Neuronal stem cell (in vitro differentiated cells): ENCODE measurements around the gene CKAP5.

ENCODE experiments used
- DNase-seq: peaks from one replicate; pipeline ENCODE4 v3.0.0-alpha.2; 2013; ENCODE audit warnings: low spot score
- H2AFZ ChIP-seq: one replicate; pipeline ENCODE4 v1.6.1; 2013; ENCODE audit warnings: mild to moderate bottlenecking, low read length, inconsistent platforms
- H2AK5ac ChIP-seq: 2 replicates; pipeline ENCODE4 v1.6.1; 2013; ENCODE audit warnings: low read depth, mild to moderate bottlenecking, inconsistent platforms, low read length, moderate library complexity, mixed read lengths
- H2BK120ac ChIP-seq: 2 replicates; pipeline ENCODE4 v1.6.1; 2013; ENCODE audit warnings: low read depth, mild to moderate bottlenecking, inconsistent platforms, low read length, moderate library complexity, mixed read lengths
- H2BK12ac ChIP-seq: one replicate; pipeline ENCODE4 v1.6.1; 2013; ENCODE audit warnings: low read length, inconsistent platforms
- H2BK15ac ChIP-seq: 2 replicates; pipeline ENCODE4 v1.6.1; 2013; ENCODE audit warnings: mild to moderate bottlenecking, low read length, inconsistent platforms, mixed read lengths
- H2BK5ac ChIP-seq: one replicate; pipeline ENCODE4 v1.6.1; 2013; ENCODE audit warnings: inconsistent platforms, mild to moderate bottlenecking, low read length, moderate library complexity
- H3K14ac ChIP-seq: one replicate; pipeline ENCODE4 v1.6.1; 2013; ENCODE audit warnings: low read length, inconsistent platforms
- H3K18ac ChIP-seq: 2 replicates; pipeline ENCODE4 v1.6.1; 2013; ENCODE audit warnings: low read length, inconsistent platforms
- H3K23ac ChIP-seq: 2 replicates; pipeline ENCODE4 v1.6.1; 2013; ENCODE audit warnings: low read depth, mild to moderate bottlenecking, mixed read lengths, low read length, inconsistent platforms; ENCODE audit not compliant: poor library complexity
- H3K27ac ChIP-seq: replicated peaks from 3 replicates; pipeline ENCODE4 v1.5.1; 2013; ENCODE audit warnings: low read length, inconsistent platforms
- H3K27me3 ChIP-seq, 3 experiments: 2 replicates each; pipeline ENCODE4 v1.6.1; 2013; ENCODE audit warnings: low read length in 3 of 3, mild to moderate bottlenecking in 2 of 3, inconsistent platforms in 1 of 3, low read depth in 1 of 3, mixed read lengths in 1 of 3, moderate library complexity in 1 of 3; ENCODE audit not compliant: control insufficient read depth in 3 of 3, insufficient read depth in 3 of 3
- H3K36me3 ChIP-seq, 2 donors: replicated peaks in 1 of 2; 2 replicates each; pipeline ENCODE4 v1.6.1; 2013; ENCODE audit warnings: low read length in 2 of 2; ENCODE audit not compliant: control insufficient read depth in 2 of 2, insufficient read depth in 2 of 2
- H3K4ac ChIP-seq: 2 replicates; pipeline ENCODE4 v1.6.1; 2013; ENCODE audit warnings: inconsistent platforms, mild to moderate bottlenecking, low read length, moderate library complexity
- H3K4me1 ChIP-seq, 2 donors: 1 replicate in 1 of 2; 2 replicates in 1 of 2; pipeline ENCODE4 v1.6.1; 2013; ENCODE audit warnings: low read length in 2 of 2, low read depth in 1 of 2; ENCODE audit not compliant: control insufficient read depth in 2 of 2, insufficient read depth in 1 of 2
- H3K4me2 ChIP-seq: one replicate; pipeline ENCODE4 v1.6.1; 2013; ENCODE audit warnings: mild to moderate bottlenecking, low read length, inconsistent platforms; ENCODE audit not compliant: insufficient read depth, poor library complexity, severe bottlenecking
- H3K4me3 ChIP-seq, 2 donors: 2 replicates each; pipeline ENCODE4 v1.5.1; 2013; ENCODE audit warnings: low read length in 2 of 2, mild to moderate bottlenecking in 2 of 2, inconsistent platforms in 1 of 2, moderate library complexity in 1 of 2
- H3K79me1 ChIP-seq: one replicate; pipeline ENCODE4 v1.6.1; 2013; ENCODE audit warnings: low read depth, mild to moderate bottlenecking, inconsistent platforms, low read length, moderate library complexity
- H3K9ac ChIP-seq: one replicate; pipeline ENCODE4 v1.6.1; 2013; ENCODE audit warnings: mild to moderate bottlenecking, low read depth, low read length, inconsistent platforms; ENCODE audit not compliant: poor library complexity
- H3K9me3 ChIP-seq, 2 donors: replicated peaks in 1 of 2; 2 replicates each; pipeline versions ENCODE3 to v1.6.1; 2013; ENCODE audit warnings: low read length in 2 of 2, mild to moderate bottlenecking in 2 of 2, inconsistent platforms in 1 of 2, low read depth in 1 of 2, mixed read lengths in 1 of 2, moderate library complexity in 1 of 2; ENCODE audit not compliant: control insufficient read depth in 2 of 2, insufficient read depth in 1 of 2
- H4K8ac ChIP-seq: one replicate; pipeline ENCODE4 v1.6.1; 2013; ENCODE audit warnings: low read depth, mild to moderate bottlenecking, inconsistent platforms, low read length, moderate library complexity
- H4K91ac ChIP-seq: one replicate; pipeline ENCODE4 v1.6.1; 2013; ENCODE audit warnings: low read length, low read depth, mild to moderate bottlenecking, inconsistent platforms; ENCODE audit not compliant: poor library complexity
- WGBS, 2 donors: extraction: QIAGEN DNeasy Blood & Tissue Kit; methylation state at CpG; one replicate each; pipeline ENCODE4 v1.1.7; 2013; ENCODE audit warnings: missing lambda C conversion rate in 2 of 2, mixed read lengths in 1 of 2; ENCODE audit not compliant: insufficient read length in 2 of 2, insufficient replicate concordance in 1 of 2; ENCODE audit errors: extremely low coverage in 2 of 2; 5-methylcytosine and 5-hydroxymethylcytosine counted together

CKAP5 gene

DNA sequence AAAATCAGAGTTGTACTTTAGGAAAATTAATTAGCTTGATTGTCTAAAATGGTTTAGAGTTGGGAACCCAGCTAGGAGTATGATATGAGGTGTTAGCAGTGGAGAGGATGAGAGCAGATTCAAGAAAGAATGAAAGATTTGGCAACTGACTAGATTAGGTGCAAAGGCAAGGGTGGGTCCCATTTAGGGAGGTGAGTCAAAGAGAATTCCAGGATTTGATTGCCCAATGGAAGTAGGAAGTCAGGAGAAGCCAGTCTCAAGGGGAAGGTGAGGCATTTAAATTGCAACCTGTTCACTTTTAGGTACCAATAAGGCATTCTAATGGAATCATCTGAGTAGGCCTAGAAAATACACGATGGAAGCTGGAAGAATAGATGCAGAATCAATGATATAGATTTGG is 3.6 kb upstream of the CKAP5 start:
- Histone ChIP-seq H3K27me3 (no peaks in the 10 kb centered on the region), H3K23ac (no peak overlapping the region), H3K9me3 (peaks cover 3% of the 10 kb centered on the region in 2 donors), H3K9ac (no peak overlapping the region), H2BK5ac (no peak overlapping the region), H3K4ac (no peak overlapping the region), H3K27ac (no peak overlapping the region), H3K4me3 (no peak overlapping the region), H4K91ac (no peak overlapping the region), H2AFZ (no peak overlapping the region), H3K18ac (no peak overlapping the region), H2AK5ac (no peak overlapping the region), H3K4me2 (no peak overlapping the region), H3K14ac (no peak overlapping the region), H4K8ac (no peak overlapping the region), H3K36me3 (no peaks in the 10 kb centered on the region), H2BK15ac (no peak overlapping the region), H3K4me1 (no peaks in the 10 kb centered on the region), H2BK12ac (no peak overlapping the region), H2BK120ac (no peak overlapping the region), H3K79me1 (peaks cover 5% of the 10 kb centered on the region)
- no CpG with 5 or more reads among the region's 1 CpG for WGBS, 2 donors
- DNase-seq = no peak

DNA sequence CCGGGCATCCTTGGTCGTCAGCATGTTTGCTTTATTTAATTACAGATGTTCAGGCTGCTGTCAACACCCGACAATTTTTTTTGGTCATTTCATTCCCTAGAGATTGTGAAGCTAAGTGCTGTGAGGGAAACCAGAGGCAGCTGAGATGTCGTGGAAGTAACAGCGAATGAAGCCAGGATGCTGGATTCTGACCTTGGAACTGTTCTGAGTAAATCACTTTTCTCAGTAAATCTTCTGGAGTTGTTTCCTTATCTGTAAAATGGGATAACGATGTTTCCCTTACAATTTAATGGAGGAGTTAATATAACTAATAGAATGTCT is 390 bp upstream of the CKAP5 start:
- no peak overlapping the region for H2BK5ac ChIP-seq
- WGBS, 2 donors = no CpG with 5 or more reads among the region's 6 CpGs

DNA sequence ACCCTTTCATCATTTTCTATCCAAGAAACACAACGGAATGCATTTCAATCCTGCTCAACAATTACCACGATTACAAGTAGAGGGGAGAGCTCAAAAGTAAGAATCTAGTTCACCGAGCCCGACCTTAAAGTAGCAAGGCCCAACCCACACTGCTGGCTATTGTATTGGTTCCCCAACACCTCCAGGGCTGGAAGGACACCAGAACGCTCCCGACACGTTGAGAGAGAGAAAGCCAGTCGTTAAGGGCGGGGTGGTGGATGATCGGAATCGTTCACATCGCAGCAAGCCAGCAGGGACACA is 690 bp downstream of the CKAP5 start:
- no peak overlapping the region for H4K8ac ChIP-seq
- no peak overlapping the region for H3K4ac ChIP-seq
- peak overlapping the region; percentile 42 for H3K4me2 ChIP-seq
- peak overlapping the region; percentile 98 for H2AFZ ChIP-seq
- H3K4me1 ChIP-seq = no peaks in the 10 kb centered on the region
- H2BK120ac ChIP-seq = no peak overlapping the region
- peak; percentile 2 for DNase-seq
- H3K27ac ChIP-seq = peak overlapping the region; percentile 69
- no peak overlapping the region for H2AK5ac ChIP-seq
- no peak overlapping the region for H4K91ac ChIP-seq
- WGBS, 2 donors = no CpG with 5 or more reads among the region's 12 CpGs
- H2BK12ac ChIP-seq = no peak overlapping the region
- H3K23ac ChIP-seq = peak overlapping the region; percentile 12
- H3K27me3 ChIP-seq = no peaks in the 10 kb centered on the region
- H2BK5ac ChIP-seq = no peak overlapping the region
- peak overlapping the region; percentile 76 to 98 for H3K4me3 ChIP-seq
- peaks cover 0 to 2% of the 10 kb centered on the region in 2 donors for H3K9me3 ChIP-seq
- peaks cover 5% of the 10 kb centered on the region for H3K79me1 ChIP-seq
- peaks cover 0 to 28% of the 10 kb centered on the region in 2 donors for H3K36me3 ChIP-seq
- peak overlapping the region; percentile 95 for H3K9ac ChIP-seq
- H3K14ac ChIP-seq = no peak overlapping the region
- no peak overlapping the region for H2BK15ac ChIP-seq
- peak overlapping the region; percentile 100 for H3K18ac ChIP-seq

More for the DNA sequence above, 390 bp upstream of the CKAP5 start:
- H3K23ac ChIP-seq = peak overlapping the region; percentile 12
- no peak for DNase-seq
- H2AK5ac ChIP-seq = no peak overlapping the region
- peaks cover 0 to 19% of the 10 kb centered on the region in 2 donors for H3K36me3 ChIP-seq
- H3K4me2 ChIP-seq = peak overlapping the region; percentile 72
- H3K4ac ChIP-seq = no peak overlapping the region
- H2BK12ac ChIP-seq = no peak overlapping the region
- no peak overlapping the region for H2BK120ac ChIP-seq
- no peak overlapping the region for H3K14ac ChIP-seq
- H2AFZ ChIP-seq = peak overlapping the region; percentile 98
- H2BK15ac ChIP-seq = no peak overlapping the region
- no peak overlapping the region for H4K91ac ChIP-seq
- peaks cover 3 to 6% of the 10 kb centered on the region in 2 donors for H3K9me3 ChIP-seq
- no peaks in the 10 kb centered on the region for H3K4me1 ChIP-seq
- H4K8ac ChIP-seq = no peak overlapping the region
- H3K27ac ChIP-seq = no peak overlapping the region
- no peaks in the 10 kb centered on the region for H3K27me3 ChIP-seq
- peaks cover 5% of the 10 kb centered on the region for H3K79me1 ChIP-seq
- H3K18ac ChIP-seq = peak overlapping the region; percentile 41
- H3K4me3 ChIP-seq = peak overlapping the region; percentile 76 to 98
- H3K9ac ChIP-seq = no peak overlapping the region

DNA sequence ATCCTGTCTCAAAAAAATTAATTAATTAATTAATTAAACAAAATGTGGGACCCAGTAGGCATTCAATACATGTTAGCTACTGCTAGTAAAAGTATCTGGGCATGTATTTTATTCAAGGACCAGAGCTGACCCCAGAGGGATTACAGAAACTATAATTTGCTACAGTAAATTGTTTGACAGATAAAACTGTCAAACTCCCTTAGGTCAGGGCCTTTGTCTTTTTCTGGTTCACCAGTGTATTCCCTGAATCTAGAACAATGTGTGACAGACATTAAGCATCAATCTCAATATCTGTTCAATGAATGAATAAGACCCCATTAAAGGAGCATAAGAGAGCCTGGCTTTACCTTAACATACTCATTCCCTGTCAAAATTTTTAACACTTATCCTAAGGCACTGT is 6.0 kb downstream of the CKAP5 start:
- Histone ChIP-seq H3K9ac (no peak overlapping the region), H3K4me1 (no peaks in the 10 kb centered on the region), H2AFZ (no peak overlapping the region), H3K4ac (no peak overlapping the region), H2BK12ac (no peak overlapping the region), H3K4me2 (no peak overlapping the region), H3K23ac (no peak overlapping the region), H3K9me3 (peaks cover 0 to 2% of the 10 kb centered on the region in 2 donors), H4K8ac (no peak overlapping the region), H3K79me1 (no peaks in the 10 kb centered on the region), H4K91ac (no peak overlapping the region), H3K27ac (no peak overlapping the region), H3K27me3 (no peaks in the 10 kb centered on the region), H2BK120ac (no peak overlapping the region), H3K14ac (no peak overlapping the region), H3K18ac (no peak overlapping the region), H3K4me3 (no peak overlapping the region), H3K36me3 (peaks cover 0 to 68% of the 10 kb centered on the region in 2 donors), H2BK5ac (no peak overlapping the region), H2AK5ac (no peak overlapping the region), H2BK15ac (no peak overlapping the region)
- DNase-seq = no peak
